GM21381 (cell line): ENCODE measurements around the gene KIAA0040.
"Not testable (repeated sequence)": the region's sequence is repeated elsewhere in the genome, so short reads cannot be mapped to it uniquely, and the experiment has no call there.

Experiments used
- ATAC-seq: cut with Tn5 transposase; IDR thresholded peaks from one replicate; pipeline ENCODE4 v1.9.1; 2021; ENCODE audit warnings: mild to moderate bottlenecking, moderate library complexity; ENCODE audit not compliant: unreplicated experiment

The KIAA0040 gene

GRCh38 chr1:175108331-175108820 is 84.2 kb downstream of the KIAA0040 start:
- not testable (repeated sequence) for ATAC-seq
